Smooth muscle cell (in vitro differentiated cells): ENCODE data around the gene KIRREL3. TPM values are rescaled to one million over a fixed set of nuclear protein-coding genes. Genes with fewer than 3 reads are reported as not detected.

Experiments
- DNase-seq: peaks from one replicate; lab custom pipeline; 2025; ENCODE audit not compliant: unreplicated experiment; lab: John Stamatoyannopoulos, UW
- H2AFZ ChIP-seq: fragments of 200-600 bp; sonication (generic); 2 replicates; pipeline ENCODE4 v1.6.0; 2016; ENCODE audit warnings: antibody characterized with exemption, low read depth, mild to moderate bottlenecking
- H3F3A ChIP-seq: fragments of 200-600 bp; sonication (generic); 2 replicates; pipeline ENCODE4 v1.6.0; 2017; ENCODE audit warnings: antibody characterized with exemption, low read depth
- H3K27ac ChIP-seq: fragments of 200-600 bp; sonication (generic); 2 replicates; pipeline ENCODE4 v1.5.1; 2016; ENCODE audit warnings: low read depth, mild to moderate bottlenecking
- H3K27me3 ChIP-seq: fragments of 200-600 bp; sonication (generic); 2 replicates; pipeline ENCODE4 v1.6.1; 2016; ENCODE audit warnings: low read depth, mild to moderate bottlenecking
- H3K36me3 ChIP-seq: fragments of 200-600 bp; sonication (generic); 2 replicates; pipeline ENCODE4 v1.5.1; 2016; ENCODE audit warnings: low read depth
- H3K4me1 ChIP-seq: fragments of 200-600 bp; sonication (generic); 2 replicates; pipeline ENCODE4 v1.5.1; 2016; ENCODE audit warnings: low read depth
- H3K4me2 ChIP-seq: fragments of 200-600 bp; sonication (generic); 2 replicates; pipeline ENCODE4 v1.6.0; 2016; ENCODE audit warnings: mild to moderate bottlenecking
- H3K4me3 ChIP-seq: fragments of 200-600 bp; sonication (generic); 2 replicates; pipeline ENCODE4 v1.5.1; 2016; ENCODE audit warnings: mild to moderate bottlenecking
- H3K79me2 ChIP-seq: fragments of 200-600 bp; sonication (generic); 2 replicates; pipeline ENCODE4 v1.6.0; 2016; ENCODE audit warnings: low read depth, mild to moderate bottlenecking
- H3K9ac ChIP-seq: fragments of 200-600 bp; sonication (generic); 2 replicates; pipeline ENCODE4 v1.6.0; 2016; ENCODE audit warnings: low read depth
- H3K9me3 ChIP-seq: fragments of 200-600 bp; sonication (generic); replicated peaks from 2 replicates; pipeline ENCODE4 v1.5.1; 2016; ENCODE audit warnings: low read depth
- H4K20me1 ChIP-seq: fragments of 200-600 bp; sonication (generic); 2 replicates; pipeline ENCODE4 v1.6.0; 2016; ENCODE audit warnings: low read depth
- CTCF ChIP-seq: fragments of 200-600 bp; sonication (generic); IDR thresholded peaks from 2 replicates; pipeline ENCODE4 v1.5.1; 2017; ENCODE audit warnings: borderline replicate concordance, mild to moderate bottlenecking, antibody characterized with exemption; ENCODE audit not compliant: insufficient read depth, poor library complexity, severe bottlenecking
- WGBS: methylation state at CpG from one replicate; pipeline ENCODE4 v1.1.7; 2016; ENCODE audit warnings: low lambda C conversion rate; 5-methylcytosine and 5-hydroxymethylcytosine counted together
- polyA plus RNA-seq: library from polyadenylated mRNA; unstranded; fragments of >200 nt; fragmentation: Nextera tagmentation; extraction: Ambion mirVana; gene quantifications from 2 replicates; pipeline ENCODE4 v1.2.1, GENCODE V29; 2016
- total RNA-seq: library from RNA; depleted of rRNA; stranded (reverse); fragments of >200 nt; gene quantifications from 2 replicates; pipeline ENCODE4 v1.2.3, GENCODE V29; 2014

The KIRREL3 gene
- total and polyA plus RNA-seq, 2 experiments from 2014 or later: 1.2 TPM; not detected in 1

DNA sequence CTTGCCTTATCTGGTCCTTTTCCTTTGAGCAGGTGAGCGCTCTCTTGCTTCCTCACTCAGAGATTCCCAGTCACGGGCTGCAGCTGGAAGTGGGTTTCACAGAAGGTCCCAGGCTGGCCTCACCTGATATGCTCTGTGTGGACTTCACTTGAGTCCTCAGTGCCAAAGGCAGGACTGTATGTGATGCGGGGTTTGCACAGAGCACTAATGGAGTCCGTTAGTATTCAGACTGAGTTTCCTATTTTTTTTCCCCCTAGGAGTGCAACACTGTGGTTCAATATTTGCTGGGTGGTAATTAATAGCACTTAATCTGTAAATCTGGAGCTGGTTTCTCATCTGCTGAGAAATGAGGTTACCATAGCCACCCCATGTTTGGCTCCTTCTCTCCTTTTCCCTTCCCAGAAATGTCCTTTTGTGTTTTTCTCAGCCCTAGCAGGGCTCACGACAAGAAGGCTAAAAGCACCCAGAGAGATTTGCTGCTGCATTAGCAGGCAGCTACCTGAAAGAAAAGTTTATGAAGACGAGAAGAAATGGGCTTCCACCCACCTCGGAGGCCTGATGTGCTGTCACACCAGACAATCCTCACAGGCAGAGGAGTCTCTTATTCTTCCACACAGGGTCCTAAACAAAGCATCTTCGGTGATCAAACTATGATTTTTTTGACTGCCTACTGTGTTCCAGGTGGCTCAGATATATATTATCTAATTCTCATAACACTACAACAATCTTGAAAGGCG is 262.1 kb downstream of the KIRREL3 start:
- no peak overlapping the region for H3K4me2 ChIP-seq
- H3K9me3 ChIP-seq: no peaks in the 10 kb centered on the region
- no peak overlapping the region for H2AFZ ChIP-seq
- no peak overlapping the region for H3K9ac ChIP-seq
- no peaks in the 10 kb centered on the region for H3F3A ChIP-seq
- no peaks in the 10 kb centered on the region for H3K79me2 ChIP-seq
- WGBS: 74% methylated on average over 9 of the region's 9 CpGs
- H4K20me1 ChIP-seq: no peaks in the 10 kb centered on the region
- no peak for TF ChIP-seq CTCF
- H3K27me3 ChIP-seq: peaks cover 8% of the 10 kb centered on the region
- DNase-seq: no peak
- no peaks in the 10 kb centered on the region for H3K4me1 ChIP-seq
- no peak overlapping the region for H3K27ac ChIP-seq
- H3K4me3 ChIP-seq: no peak overlapping the region
- H3K36me3 ChIP-seq: no peaks in the 10 kb centered on the region

DNA sequence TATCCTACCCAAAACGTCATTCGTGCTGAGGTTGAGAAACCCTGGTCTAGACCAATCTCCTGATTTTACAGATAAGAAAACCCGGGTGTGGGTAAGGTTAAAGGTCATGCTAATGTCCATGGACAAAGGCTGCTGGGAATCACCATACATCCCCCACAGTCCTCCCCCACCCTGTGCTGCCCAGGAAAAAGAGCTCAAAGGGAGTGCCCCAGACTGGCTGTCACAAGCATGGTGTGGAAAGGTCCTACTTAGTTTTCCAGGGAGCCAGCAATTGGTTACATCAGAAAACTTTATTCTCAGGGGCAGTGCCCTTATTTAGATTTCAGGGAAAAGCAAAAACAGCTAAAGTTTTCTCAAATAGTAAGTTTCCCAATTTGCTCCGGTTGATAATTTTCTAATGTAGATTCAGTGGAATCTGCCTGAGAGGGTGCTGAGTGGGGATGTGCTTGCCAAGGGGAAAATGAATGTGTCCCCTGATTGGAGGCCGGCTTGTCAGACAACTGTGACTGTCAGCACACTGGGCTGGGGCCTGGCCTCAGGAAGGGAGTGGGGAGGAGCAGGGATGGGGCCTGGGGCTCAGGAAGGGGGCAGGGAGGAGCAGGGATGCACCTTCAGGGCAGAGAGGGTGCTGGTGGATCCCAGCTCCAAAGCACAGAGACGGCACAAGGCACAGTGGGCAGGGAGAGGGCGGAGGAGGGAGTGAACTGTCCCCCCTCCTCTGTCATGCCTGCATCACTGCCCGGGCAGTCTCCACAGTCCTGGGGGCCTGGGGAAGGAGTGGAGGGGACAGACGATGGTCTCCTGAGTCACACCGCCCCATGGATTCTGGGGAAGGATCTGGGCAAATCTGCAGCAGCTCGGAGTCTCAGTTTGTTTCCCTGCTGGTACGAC is 263.6 kb downstream of the KIRREL3 start:
- Histone ChIP-seq H3K9ac (no peak overlapping the region), H3K4me2 (no peak overlapping the region), H3K36me3 (no peaks in the 10 kb centered on the region), H3K79me2 (no peaks in the 10 kb centered on the region), H2AFZ (no peak overlapping the region), H3K4me1 (no peaks in the 10 kb centered on the region), H3K4me3 (no peak overlapping the region), H4K20me1 (no peaks in the 10 kb centered on the region), H3K27ac (no peak overlapping the region), H3K27me3 (peaks cover 9% of the 10 kb centered on the region), H3K9me3 (no peaks in the 10 kb centered on the region), H3F3A (no peaks in the 10 kb centered on the region)
- 84% methylated on average over 11 of the region's 12 CpGs for WGBS
- TF ChIP-seq CTCF: no peak
- no peak for DNase-seq

DNA sequence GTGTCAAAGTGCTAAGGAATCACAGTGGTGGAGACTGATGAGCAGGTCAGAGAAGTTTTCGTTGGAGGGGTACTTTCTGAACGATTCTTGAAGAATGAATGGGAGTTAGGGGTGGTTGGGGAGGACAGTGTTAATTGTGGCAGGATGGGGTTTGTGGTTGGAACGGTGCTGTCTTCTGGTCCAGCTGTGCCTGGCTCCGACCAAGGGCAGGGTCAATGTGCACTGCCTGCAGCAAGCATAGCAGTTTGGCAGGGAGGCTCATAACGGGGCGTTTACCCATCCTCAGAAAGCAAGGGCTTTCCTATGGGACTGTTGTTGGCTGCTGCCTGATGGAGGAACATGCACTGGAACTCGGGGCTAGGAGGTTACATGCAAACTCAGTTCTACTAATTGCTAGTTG is 265.8 kb downstream of the KIRREL3 start:
- H3K4me2 ChIP-seq: no peak overlapping the region
- H3K4me3 ChIP-seq: no peak overlapping the region
- H3K4me1 ChIP-seq: no peaks in the 10 kb centered on the region
- peaks cover 5% of the 10 kb centered on the region for H3K27me3 ChIP-seq
- DNase-seq: no peak
- no peaks in the 10 kb centered on the region for H3K36me3 ChIP-seq
- no peak overlapping the region for H3K27ac ChIP-seq
- H3F3A ChIP-seq: no peaks in the 10 kb centered on the region
- H2AFZ ChIP-seq: no peak overlapping the region
- H4K20me1 ChIP-seq: no peaks in the 10 kb centered on the region
- H3K9ac ChIP-seq: no peak overlapping the region
- WGBS: 85% methylated on average over 7 of the region's 7 CpGs
- no peak for TF ChIP-seq CTCF
- no peaks in the 10 kb centered on the region for H3K9me3 ChIP-seq
- H3K79me2 ChIP-seq: no peaks in the 10 kb centered on the region
